NCI-H1105 (cell line): ENCODE measurements around the gene HBS1L.
"Not testable (repeated sequence)": the region's sequence is repeated elsewhere in the genome, so short reads cannot be mapped to it uniquely, and the experiment has no call there.

Source experiments
- DNase-seq: peaks from one replicate; lab custom pipeline; 2025; lab: John Stamatoyannopoulos, UW

Gene HBS1L

DNA sequence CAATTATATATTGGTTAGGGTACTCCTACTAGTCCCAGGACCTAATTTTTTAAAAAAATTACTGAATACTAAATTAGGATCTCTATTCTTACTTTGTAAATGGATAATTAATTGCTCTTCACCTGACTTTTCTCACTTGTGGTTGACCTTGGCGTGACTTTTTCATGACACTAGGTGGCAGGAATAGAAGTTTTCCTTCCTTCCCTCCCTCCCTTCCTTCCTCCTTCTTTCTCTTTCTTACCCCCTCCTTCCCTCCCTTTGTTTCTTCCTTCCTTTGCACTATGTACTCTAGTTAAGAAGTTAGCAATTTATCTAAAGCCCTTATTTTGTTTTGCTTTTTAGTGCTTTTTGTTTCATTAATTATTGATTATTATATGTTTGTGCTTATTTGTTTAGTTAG lies 20.4 kb upstream of the HBS1L start:
- no peak for DNase-seq

DNA sequence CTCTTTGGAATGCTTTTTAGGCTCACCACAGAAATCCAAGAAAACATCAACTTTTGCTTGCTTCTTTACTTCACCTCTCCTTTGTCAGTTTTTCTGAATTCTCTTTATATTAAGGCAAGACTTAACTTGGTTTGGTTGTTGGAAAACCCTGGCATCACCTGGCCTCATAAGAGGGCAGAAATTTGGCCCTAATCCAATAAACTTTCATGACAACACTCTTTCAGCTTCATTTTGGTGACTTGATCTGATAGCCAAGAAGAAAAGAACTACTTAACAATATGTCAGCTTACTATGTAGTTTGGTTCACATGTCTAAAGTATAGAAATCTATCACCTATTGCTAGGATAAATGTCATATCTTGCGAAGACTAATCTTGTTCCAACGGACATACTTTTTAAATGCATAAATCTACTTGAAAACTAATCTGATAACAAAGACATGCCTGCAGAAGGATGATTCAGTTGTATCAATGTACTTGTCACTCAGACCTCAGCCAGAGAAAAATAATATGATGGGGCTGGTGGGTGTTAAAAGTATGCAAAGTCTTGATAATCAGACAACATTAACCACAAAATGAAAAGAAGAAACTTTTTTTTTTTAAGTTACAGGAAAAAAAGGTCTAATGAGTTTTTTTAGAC lies 19.3 kb upstream of the HBS1L start:
- peak; percentile 25 for DNase-seq

DNA sequence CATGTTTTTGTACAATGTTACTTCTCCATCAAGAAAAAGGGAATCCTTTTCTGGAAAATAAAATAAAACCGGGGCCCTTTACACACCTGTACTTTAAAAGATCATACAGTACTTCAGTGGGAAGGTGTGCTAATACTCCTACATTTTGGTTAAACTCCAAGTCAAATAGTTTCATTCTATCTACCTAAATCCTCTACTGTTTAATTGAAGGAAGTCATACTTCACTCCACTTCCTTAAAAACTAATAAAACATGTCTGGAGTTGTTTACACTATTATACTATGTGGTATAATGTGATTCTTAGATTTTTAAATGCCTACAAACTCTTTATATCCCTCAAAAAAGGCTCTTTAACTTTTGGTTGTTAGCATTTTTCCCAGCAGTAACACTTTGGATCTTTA lies 18.6 kb upstream of the HBS1L start:
- DNase-seq: no peak

DNA sequence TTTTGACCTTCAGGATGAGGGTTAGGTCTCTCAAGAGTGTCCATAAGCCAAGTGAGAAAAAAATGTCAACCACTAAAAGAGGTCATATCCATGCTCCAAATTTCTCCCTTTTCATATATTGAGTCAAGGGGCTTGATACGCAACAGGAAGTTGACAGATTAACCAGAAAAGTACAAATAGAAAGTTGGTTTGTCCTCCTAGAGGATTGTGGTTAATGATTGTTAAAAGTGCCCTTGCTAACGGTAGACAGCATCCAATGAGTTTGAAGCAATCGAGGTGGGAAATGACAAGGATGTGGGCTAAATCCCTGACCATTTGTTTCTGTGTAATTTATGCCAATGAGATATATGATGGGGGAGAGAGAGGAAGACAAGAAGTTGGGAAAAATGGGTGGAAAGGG lies 18.1 kb upstream of the HBS1L start:
- no peak for DNase-seq

DNA sequence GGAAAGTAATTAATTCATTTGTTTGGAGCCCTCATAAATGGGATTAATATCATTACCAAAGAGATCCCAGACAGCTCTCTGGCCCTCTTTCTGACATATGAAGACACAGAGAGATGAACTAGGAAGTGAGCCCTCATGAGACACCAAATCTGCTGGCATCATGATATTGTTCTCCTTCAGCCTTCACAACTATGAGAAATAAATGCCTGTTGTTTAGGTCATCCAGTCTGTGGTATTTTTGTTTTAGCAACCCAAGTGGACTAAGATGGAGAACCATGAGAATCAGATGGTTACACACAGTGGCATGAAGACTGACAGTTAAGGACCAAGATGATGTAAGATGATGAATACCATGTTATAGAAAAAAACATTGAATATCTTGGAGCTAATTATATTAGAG lies 16.9 kb upstream of the HBS1L start:
- DNase-seq: no peak

DNA sequence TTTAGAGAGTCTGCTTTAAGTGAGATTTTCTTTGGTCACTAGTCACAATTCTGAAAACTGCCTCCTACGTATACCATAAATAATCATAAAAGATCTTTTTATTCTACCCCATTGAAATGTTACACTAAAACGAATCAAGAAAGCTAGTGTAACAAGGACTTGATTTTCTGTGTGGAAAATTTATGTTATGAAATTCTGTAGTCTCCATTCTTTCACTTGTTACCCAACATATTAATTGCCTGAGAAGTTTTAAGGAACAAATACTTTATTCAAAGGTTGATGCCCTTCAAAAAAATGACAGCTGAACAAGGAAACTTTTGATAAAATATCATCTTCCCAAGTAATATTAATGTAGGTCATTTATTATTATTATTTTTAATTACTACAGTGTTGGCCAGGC lies 13.3 kb upstream of the HBS1L start:
- DNase-seq: no peak

DNA sequence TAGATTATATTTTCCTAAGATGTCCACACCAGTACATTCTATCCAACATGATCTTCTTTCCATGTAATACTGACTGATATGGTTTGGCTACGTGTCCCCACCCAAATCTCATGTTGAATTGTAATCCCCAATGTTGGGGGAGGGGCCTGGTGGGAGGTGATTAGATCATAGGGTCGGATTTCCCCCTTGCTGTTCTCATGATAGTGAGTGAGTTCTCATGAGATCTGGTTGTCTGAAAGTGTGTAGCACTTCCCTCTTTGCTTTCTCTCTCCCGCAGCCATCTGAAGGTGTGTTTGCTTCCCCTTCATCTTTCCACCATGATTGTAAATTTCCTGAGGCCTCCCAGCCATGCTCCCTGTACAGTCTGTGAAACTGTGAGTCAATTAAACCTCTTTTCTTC lies 12.2 kb upstream of the HBS1L start:
- no peak for DNase-seq

DNA sequence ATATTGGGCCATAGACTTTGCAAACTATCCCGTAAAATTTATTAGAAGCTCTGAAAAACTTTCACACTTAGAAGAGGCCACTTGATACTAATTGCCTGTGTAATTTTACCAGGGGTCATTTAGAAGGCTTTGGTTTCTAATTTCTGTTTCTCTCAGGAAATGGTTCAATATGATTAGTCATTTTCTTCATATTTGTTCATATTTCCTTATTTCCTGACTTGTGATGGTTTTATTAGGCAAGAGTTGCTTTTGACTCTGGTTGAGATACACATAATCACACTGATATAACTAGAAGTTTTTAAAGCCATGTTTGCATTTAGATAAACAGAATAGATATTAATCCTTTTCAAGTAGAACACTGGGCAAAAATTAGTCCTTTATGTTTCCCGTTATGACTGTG lies 11.8 kb upstream of the HBS1L start:
- DNase-seq: no peak

DNA sequence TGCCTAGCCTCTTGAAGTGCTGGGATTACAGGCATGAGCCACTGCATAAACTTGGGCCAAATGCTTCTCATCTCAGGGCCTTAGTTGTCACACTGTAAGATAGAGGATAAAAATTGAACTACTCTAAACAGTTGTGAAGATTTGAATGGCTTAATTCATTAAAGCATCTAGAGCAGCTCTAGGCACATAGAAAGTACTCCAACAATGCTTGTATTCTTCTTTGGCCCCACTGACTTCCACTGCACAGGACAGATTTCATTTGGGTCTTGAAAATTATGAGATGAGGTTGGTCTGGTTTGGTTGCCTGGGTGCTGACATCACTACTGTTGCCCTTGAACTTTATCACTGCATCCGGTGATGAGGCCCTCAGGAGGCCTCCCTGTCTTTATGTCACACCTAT lies 10.0 kb upstream of the HBS1L start:
- no peak for DNase-seq

DNA sequence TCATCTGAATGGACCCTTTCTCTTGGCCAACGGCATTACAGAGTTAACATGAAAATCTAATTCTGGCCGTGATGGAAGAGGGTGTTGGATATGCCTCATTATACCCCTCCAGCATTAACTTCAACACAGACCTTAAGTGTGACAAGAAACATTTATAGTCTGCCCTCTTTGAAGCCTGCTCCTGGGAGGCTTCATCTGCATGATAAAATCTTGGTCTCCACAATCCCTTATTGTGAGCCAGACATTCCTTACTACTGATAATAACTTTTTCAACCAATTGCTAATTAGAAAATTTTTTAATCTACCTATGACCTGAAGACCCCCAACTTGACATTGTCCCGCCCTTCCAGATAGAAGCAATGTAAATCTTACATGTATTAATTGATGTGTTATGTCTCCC lies 9.3 kb upstream of the HBS1L start:
- DNase-seq: no peak

DNA sequence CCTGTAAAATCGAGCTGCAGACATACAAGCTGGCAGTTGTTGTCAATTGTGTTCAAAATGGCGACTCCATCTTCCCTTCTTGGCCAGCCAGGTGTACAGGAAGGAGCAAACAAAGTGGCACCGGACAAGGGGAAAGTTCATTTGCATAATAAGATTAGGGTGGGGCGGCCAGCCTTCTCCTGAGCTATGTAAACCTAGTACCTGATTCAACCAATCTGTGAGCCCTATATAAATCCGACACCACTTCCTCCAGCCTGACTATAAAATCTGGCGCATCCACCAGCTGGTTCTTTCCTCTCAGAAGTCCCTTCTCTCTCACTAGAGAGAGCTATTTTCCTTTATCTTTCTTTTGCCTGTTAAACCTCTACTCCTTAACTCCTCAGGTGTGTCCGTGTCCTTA lies 8.1 kb upstream of the HBS1L start:
- DNase-seq: no peak

DNA sequence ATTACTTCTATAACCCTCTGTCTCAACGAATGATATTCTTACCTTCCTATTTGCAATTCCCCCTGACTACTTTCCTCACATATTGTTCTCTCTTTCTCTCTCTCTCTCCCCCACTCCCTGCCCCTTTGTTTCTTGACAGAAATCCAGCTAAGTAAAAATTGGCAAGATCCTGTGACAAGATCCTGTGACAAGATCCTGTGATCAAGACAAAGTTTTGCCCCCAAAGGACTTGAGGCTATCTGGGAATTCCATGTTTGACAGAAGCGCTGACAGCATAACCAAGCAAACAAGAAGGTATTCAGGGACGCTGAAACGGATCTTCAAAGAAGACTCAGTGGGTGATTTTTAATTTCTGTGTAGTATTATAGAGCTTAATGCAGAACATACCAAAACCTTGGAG lies 5.5 kb upstream of the HBS1L start:
- DNase-seq: no peak

DNA sequence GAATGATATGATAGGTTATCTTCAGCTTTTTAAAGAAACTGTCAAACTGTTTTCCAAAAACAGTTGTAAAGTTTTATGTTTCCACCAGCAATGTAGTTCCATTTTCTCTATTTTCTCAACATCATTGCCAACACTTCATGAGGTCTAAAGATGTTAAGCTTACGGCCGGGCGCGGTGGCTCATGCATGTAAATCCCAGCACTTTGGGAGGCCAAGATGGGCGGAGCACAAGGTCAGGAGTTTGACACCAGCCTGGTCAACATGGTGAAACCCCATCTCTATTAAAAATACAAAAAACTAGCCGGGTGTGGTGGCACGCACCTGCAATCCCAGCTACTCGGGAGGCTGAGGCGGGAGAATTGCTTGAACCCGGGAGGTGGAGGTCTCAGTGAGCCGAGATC lies 3.7 kb upstream of the HBS1L start:
- not testable (repeated sequence) for DNase-seq

DNA sequence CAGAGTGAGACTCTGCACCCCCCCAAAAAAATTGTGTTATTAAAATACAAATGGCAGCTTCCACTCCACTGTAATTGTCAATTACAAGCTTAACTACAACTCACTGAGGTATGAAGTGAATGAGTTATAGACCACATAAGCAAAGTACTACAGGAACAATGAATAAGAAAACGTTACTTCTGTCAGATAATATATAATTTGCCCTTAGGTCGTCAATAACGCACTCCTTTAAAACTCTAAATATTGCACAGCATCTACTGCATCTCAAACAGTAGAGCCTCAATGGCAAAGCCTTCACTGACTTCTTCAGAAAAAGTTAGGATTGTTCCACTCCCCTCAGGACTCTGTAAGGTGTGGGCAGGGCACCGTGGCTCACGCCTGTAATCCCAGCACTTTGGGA lies 2.0 kb upstream of the HBS1L start:
- DNase-seq: no peak

DNA sequence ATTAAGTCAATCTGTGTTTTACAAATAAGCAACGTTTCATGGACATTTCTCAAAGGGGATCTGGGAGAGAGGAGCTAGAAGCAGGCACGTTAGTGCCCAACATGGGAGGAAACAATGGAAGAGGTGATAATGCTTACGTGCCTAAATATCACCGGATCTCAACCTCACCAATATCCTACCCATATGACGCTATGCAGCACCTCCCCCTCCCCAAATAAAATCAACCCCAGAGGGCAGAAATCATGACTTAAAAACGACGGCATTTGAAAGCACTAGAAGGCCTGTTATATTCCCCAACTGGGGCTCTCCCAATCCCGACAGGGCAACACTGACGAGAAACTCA lies 425 bp downstream of the HBS1L start:
- DNase-seq: peak; percentile 27

DNA sequence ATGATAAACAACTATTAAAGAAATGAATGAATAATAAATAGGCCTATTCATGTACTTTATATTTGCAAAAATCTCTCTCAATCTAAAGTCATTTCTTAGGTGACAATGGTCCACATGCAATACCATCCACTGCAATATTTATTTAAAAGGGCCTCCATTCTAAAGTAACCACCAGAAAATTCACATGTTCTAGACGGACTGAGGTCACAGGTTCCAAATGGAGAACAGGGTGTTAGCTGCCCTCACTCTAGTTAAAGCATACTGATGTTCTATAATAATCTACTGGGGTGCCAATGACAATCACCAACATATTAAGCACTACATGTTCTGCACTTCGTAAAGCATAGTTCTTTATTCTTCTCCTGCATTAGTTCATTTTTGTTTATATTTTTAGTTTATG lies 1.2 kb downstream of the HBS1L start:
- DNase-seq: no peak

DNA sequence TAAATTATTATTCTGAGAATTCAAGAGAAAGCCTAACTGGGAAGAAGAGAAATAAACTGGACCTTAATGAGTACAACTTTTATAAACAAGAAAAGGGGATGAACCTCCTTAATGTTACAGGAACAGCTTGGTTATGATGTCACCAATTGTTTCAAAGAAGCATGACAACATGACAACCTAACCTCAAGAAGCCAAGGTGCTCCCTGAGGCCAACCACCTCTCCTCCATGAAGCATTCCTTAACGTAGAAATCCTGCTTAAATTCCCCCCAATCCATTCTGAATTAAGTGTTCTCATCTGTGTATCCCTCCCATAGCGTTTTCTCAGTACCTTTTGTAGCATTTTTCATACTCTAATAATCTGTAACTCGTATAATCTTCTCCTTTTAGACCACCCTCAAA lies 1.7 kb downstream of the HBS1L start:
- DNase-seq: no peak

DNA sequence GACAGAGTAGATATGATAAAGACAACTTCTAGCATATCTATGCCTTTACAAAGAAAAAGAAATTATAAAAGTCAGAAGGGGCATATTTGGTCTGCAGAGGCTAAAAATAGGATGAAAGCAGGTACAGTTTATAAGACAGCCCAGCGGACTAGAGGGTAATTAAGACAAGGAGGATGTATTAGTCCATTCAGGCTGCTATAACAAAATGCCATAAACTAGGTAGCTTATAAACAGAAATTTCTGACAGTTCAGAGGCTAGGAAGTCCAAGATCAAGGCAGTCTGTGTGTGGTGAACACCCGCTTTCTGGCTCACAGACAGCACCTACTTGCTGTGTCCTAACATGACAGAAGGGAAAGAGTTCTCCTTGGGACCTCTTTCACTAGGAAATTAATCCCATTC lies 5.7 kb downstream of the HBS1L start:
- DNase-seq: no peak

DNA sequence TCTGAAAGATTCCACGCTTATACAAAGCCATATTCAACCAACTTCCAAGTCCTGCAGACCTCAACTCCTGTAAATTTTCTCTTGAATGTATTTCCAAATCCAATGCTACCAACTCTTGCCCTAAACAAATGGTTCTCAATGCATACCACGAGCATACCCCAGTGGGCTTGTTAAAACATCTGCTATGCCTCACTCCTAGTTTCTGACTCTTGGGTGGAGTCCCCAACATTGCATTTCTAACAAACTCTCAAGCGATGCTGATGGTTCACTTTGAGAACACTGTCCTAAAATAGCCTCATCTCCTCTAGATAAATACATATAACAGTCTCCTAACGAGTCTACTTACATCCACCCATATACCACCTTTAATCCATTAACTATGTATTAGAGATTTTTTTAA lies 7.3 kb downstream of the HBS1L start:
- DNase-seq: no peak

DNA sequence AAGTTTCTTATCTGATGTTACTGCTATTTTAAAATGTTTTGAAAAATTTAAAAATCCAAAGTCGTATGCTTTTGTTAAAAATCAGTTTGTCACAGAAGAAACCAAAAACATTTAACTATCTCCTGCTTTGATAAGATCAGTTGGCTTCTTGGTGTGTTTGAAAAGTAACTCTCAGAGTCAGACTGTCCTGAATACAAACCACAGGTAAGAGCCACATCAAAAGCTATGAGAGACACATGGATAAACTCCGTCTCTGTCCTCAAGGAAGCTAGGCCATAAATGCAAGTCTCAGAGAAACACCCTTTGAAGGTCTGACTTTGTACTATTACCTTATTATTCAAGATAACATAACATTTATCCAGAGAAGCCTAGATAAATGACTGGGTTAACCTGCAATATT lies 7.7 kb downstream of the HBS1L start:
- no peak for DNase-seq

DNA sequence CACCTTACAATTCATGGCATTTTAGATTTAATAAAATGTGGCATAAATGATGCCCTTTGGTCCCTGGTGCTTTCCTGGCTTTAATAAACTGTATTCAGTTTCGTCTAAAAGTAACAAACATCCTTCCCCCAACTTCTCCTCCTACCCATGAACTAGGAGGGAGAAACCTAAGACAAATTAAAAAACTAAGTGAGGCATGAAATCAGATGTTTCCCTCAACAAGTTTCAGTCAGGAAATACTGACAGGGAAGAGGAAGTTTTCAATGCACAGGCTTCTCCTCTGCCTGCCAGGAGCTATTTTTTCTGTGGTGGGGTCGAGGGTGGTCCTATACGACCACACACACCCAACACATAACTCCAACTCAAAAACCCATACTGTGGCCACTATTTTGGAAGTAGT lies 10.0 kb downstream of the HBS1L start:
- DNase-seq: no peak

DNA sequence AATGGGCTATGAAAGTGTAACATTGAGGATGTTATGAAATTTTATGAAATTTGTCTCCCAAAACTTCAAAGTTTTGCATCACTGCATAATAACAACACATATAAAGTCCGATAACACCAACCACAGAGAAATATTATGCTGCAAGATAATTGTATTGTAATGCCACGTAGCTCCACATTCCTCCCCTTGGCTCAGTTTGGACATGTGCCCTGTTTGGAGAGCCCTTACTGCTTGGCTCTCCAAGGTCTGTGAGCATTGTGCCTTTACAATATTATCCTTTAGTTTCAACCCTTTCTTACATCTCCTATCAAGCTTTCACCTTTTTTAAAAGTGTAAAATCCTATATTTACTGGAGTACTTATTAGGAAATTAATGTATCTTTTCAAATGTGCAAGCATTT lies 10.8 kb downstream of the HBS1L start:
- DNase-seq: no peak

DNA sequence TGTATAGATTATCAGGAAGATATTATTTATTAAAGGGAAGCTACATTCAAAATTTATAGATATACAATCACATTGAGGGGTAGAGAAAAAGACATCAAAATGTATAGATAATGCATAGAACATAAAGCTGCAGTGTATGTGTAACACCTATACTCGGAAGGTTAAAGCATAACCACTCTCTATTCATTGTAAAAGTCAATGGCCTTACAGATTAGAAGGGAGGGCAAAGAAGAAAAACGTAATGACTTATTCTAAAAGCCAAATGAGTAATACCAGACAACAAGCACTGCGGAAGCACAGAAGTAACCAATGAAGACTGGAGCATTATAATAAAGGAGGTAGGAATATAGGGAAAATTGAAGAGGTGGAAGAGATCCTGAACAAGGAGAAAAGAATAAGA lies 11.3 kb downstream of the HBS1L start:
- DNase-seq: no peak

DNA sequence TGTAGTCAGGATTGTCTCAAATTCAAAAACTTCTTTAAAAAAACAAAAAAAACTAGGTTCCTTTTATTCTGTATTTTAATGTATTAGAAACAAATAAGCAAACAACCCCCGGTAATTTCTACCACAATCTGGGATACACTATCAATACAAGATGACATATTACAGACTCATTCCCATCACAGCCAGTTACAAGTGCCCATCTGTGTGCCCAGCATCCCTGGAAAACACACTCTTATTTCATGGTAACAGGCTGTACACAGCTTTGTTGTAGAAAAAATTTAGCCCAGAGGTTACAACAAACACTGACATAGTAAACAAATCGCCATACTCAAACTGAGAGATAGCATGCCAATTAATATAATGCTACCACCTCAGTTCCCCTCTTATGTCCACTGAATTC lies 16.3 kb downstream of the HBS1L start:
- DNase-seq: no peak

DNA sequence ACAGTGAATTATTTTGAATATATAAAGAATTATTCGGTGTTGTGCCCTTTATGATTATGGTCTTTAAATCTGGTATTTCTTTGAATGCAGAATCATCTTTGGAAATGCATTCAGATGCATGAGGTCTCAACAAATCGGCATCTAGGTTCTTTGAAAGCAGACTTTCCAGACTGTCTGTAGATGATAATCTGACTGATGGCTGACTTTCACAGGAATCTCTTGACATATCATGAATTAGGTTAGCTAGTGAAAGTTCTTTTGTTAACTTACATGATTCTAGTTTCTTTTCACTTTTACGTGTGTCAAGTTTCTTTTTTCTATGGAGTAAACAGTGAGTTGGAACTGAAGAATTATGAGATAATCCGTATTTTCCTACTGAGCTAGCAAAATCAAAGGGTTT lies 17.1 kb downstream of the HBS1L start:
- no peak for DNase-seq
